ENCODE data around the gene ERBB3.
A peak's percentile ranks its signal among the peaks of the same experiment; 100 is the strongest.

ERBB3 gene

GRCh38 chr12:56103823-56104108, 23.8 kb downstream of the ERBB3 start:
- Histone ChIP-seq H4K20me1 (ENCODE audit: insufficient read depth, low read length) (peaks cover 29% of the 10 kb centered on the region), H3K4me3 (ENCODE audit: low read depth in 1 of 2, low read length in 2 of 2) (peak overlapping the region; percentile 40 to 72; a peak in 3 of 4 replicates), H3K9ac (ENCODE audit: low read depth, low read length) (peak overlapping the region; percentile 94), H3K4me2 (ENCODE audit: insufficient read depth, low read length) (peak overlapping the region; percentile 80), H3K9me3 (ENCODE audit: insufficient read depth, low read length, severe bottlenecking) (no peaks in the 10 kb centered on the region), H2AFZ (ENCODE audit: low read depth, low read length) (peak overlapping the region; percentile 79), H3K79me2 (ENCODE audit: insufficient read depth, low read length) (peaks cover 47% of the 10 kb centered on the region), H3K36me3 (ENCODE audit: insufficient read depth, low read length) (peaks cover 43% of the 10 kb centered on the region), H3K4me1 (ENCODE audit: insufficient read depth, low read length) (peaks cover 47% of the 10 kb centered on the region), H3K27me3 (ENCODE audit: insufficient read depth, low read length, poor library complexity) (no peaks in the 10 kb centered on the region), H3K27ac (ENCODE audit: low read length) (peak overlapping the region; percentile 86)
- DNase-seq, result no peak
- TF ChIP-seq EZH2 (IDR thresholded peaks at IDR 0.05; ENCODE audit: borderline replicate concordance, low read depth, low read length, severe bottlenecking), result no peak
- TF ChIP-seq, protein P1, sequence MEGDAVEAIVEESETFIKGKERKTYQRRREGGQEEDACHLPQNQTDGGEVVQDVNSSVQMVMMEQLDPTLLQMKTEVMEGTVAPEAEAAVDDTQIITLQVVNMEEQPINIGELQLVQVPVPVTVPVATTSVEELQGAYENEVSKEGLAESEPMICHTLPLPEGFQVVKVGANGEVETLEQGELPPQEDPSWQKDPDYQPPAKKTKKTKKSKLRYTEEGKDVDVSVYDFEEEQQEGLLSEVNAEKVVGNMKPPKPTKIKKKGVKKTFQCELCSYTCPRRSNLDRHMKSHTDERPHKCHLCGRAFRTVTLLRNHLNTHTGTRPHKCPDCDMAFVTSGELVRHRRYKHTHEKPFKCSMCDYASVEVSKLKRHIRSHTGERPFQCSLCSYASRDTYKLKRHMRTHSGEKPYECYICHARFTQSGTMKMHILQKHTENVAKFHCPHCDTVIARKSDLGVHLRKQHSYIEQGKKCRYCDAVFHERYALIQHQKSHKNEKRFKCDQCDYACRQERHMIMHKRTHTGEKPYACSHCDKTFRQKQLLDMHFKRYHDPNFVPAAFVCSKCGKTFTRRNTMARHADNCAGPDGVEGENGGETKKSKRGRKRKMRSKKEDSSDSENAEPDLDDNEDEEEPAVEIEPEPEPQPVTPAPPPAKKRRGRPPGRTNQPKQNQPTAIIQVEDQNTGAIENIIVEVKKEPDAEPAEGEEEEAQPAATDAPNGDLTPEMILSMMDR (IDR thresholded peaks at IDR 0.05; ENCODE audit: borderline replicate concordance, extremely low read depth, low read length, poor library complexity, severe bottlenecking), result no peak
- ATAC-seq (ENCODE audit: insufficient read depth, low read depth), result no peak

DNA sequence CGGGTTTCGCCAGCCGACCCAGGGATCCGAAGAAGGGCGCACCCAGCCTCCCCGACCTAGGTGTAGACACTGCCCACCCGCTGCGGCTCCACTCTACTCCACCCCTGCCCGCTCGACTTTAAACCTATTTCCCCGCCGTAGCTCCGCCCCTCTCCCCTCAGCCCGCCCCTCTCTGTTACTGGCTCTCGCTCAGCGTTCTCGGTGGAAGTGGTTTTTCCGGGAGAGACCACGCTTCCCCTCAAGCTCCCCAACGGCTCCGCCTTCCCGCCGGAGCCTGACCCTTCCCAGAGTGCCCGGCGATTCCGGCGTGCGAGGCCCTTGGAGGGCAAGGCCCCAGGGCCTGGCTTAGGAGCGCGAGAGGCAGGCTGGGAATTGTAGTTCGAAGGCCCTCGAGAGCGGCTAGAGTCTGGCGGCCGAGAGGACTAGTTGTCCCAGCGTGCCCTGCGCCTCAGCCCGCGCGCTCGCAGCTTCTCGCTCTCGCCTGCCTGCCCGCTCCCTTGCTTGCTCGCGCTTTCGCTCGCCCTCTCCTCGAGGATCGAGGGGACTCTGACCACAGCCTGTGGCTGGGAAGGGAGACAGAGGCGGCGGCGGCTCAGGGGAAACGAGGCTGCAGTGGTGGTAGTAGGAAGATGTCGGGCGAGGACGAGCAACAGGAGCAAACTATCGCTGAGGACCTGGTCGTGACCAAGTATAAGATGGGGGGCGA, 24.3 kb downstream of the ERBB3 start, which contains the start of gene PA2G4:
TSS of gene PA2G4 (plus strand) at position 451 of the 706 bp plus-strand sequence. CDS start at position 630, 179 bp downstream.
- peaks cover 29% of the 10 kb centered on the region for H4K20me1 ChIP-seq (ENCODE audit: insufficient read depth, low read length)
- H2AFZ ChIP-seq (ENCODE audit: low read depth, low read length), result peak within 1 kb of the TSS; percentile 79
- no peaks in the 10 kb centered on the region for H3K9me3 ChIP-seq (ENCODE audit: insufficient read depth, low read length, severe bottlenecking)
- peak within 1 kb of the TSS; percentile 80 for H3K4me2 ChIP-seq (ENCODE audit: insufficient read depth, low read length)
- peaks cover 47% of the 10 kb centered on the region for H3K79me2 ChIP-seq (ENCODE audit: insufficient read depth, low read length)
- no peaks in the 10 kb centered on the region for H3K27me3 ChIP-seq (ENCODE audit: insufficient read depth, low read length, poor library complexity)
- peak; percentile 99 for DNase-seq
- H3K9ac ChIP-seq (ENCODE audit: low read depth, low read length), result peak within 1 kb of the TSS; percentile 94
- peaks cover 47% of the 10 kb centered on the region for H3K4me1 ChIP-seq (ENCODE audit: insufficient read depth, low read length)
- TF ChIP-seq, protein P1 (IDR thresholded peaks at IDR 0.05; ENCODE audit: borderline replicate concordance, extremely low read depth, low read length, poor library complexity, severe bottlenecking), result no peak
- no peak for TF ChIP-seq EZH2 (IDR thresholded peaks at IDR 0.05; ENCODE audit: borderline replicate concordance, low read depth, low read length, severe bottlenecking)
- peak within 1 kb of the TSS; percentile 92 for H3K27ac ChIP-seq (ENCODE audit: low read length)
- peak; percentile 93 for ATAC-seq (ENCODE audit: insufficient read depth, low read depth)
- peak within 1 kb of the TSS; percentile 71 to 72 for H3K4me3 ChIP-seq (ENCODE audit: low read depth in 1 of 2, low read length in 2 of 2)
- H3K36me3 ChIP-seq (ENCODE audit: insufficient read depth, low read length), result peaks cover 48% of the 10 kb centered on the region

- DNase-seq, result peak; percentile 51
- H3K4me1 ChIP-seq (ENCODE audit: insufficient read depth, low read length), result peaks cover 47% of the 10 kb centered on the region
- no peaks in the 10 kb centered on the region for H3K27me3 ChIP-seq (ENCODE audit: insufficient read depth, low read length, poor library complexity)
- peak overlapping the region; percentile 80 for H3K4me2 ChIP-seq (ENCODE audit: insufficient read depth, low read length)
- H3K36me3 ChIP-seq (ENCODE audit: insufficient read depth, low read length), result peaks cover 55% of the 10 kb centered on the region
- peak overlapping the region; percentile 92 for H3K27ac ChIP-seq (ENCODE audit: low read length)
- H4K20me1 ChIP-seq (ENCODE audit: insufficient read depth, low read length), result peaks cover 29% of the 10 kb centered on the region
- peak overlapping the region; percentile 71 to 72 for H3K4me3 ChIP-seq (ENCODE audit: low read depth in 1 of 2, low read length in 2 of 2)
- H3K9ac ChIP-seq (ENCODE audit: low read depth, low read length), result peak overlapping the region; percentile 94
- ATAC-seq (ENCODE audit: insufficient read depth, low read depth), result peak; percentile 2; the same call in 2 of the 3 replicates
- no peak for TF ChIP-seq EZH2 (IDR thresholded peaks at IDR 0.05; ENCODE audit: borderline replicate concordance, low read depth, low read length, severe bottlenecking)
- TF ChIP-seq, protein P1 (IDR thresholded peaks at IDR 0.05; ENCODE audit: borderline replicate concordance, extremely low read depth, low read length, poor library complexity, severe bottlenecking), result peak; percentile 11
- no peaks in the 10 kb centered on the region for H3K9me3 ChIP-seq (ENCODE audit: insufficient read depth, low read length, severe bottlenecking)
- H2AFZ ChIP-seq (ENCODE audit: low read depth, low read length), result peak overlapping the region; percentile 75
- H3K79me2 ChIP-seq (ENCODE audit: insufficient read depth, low read length), result peaks cover 50% of the 10 kb centered on the region
These were observed 25.0 kb downstream of the ERBB3 start for GRCh38 chr12:56104815-56105608.
